Natural killer cell treated with Interleukin-12 subunit alpha and Interleukin-12 subunit beta and Interleukin-15 and Interleukin-18, amount 100 ng/mL, for 72 hours (primary cell): ENCODE data around the gene CLPSL2. TPM values are rescaled to one million over a fixed set of nuclear protein-coding genes. Genes with fewer than 3 reads are reported as not detected.

Experiments
- ATAC-seq, 2 donors: fragments of 150-1000 bp; cut with Tn5 transposase in 1 of 2; sonication (Bioruptor Pico), chemical (Tn5 transposase) in 1 of 2; 2 replicates each; pipeline ENCODE4 v1.10.0; 2021
- DNase-seq: peaks from one replicate; pipeline ENCODE4 v3.0.0; 2022; ENCODE audit warnings: low spot score
- H3K27ac Mint-ChIP-seq, 2 donors: 1 replicate in 1 of 2; 2 replicates in 1 of 2; pipeline ENCODE4 v1.8.0; 2022; ENCODE audit warnings: mixed read lengths in 2 of 2, mild to moderate bottlenecking in 1 of 2, moderate library complexity in 1 of 2
- H3K27me3 Mint-ChIP-seq, 2 donors: 1 replicate in 1 of 2; 2 replicates in 1 of 2; pipeline ENCODE4 v1.8.0; 2022; ENCODE audit warnings: mixed read lengths in 2 of 2
- H3K36me3 Mint-ChIP-seq: one replicate; pipeline ENCODE4 v1.8.0; 2022; ENCODE audit warnings: mixed read lengths
- H3K4me1 Mint-ChIP-seq, 2 donors: 1 replicate in 1 of 2; 2 replicates in 1 of 2; pipeline ENCODE4 v1.8.0; 2022; ENCODE audit warnings: low read depth in 2 of 2, mixed read lengths in 2 of 2, mild to moderate bottlenecking in 1 of 2
- H3K4me3 Mint-ChIP-seq: one replicate; pipeline ENCODE4 v1.8.0; 2022; ENCODE audit warnings: mixed read lengths
- H3K9me3 Mint-ChIP-seq: 2 replicates; pipeline ENCODE4 v1.8.0; 2022; ENCODE audit warnings: mixed read lengths
- total RNA-seq, 2 donors: library from RNA; stranded (reverse); gene quantifications; one replicate each; pipeline ENCODE4 v1.2.3, GENCODE V29; 2022

The CLPSL2 gene
- total RNA-seq, 2 donors from 2014 or later = not detected

- H3K27ac Mint-ChIP-seq = no peak within 1 kb of the TSS
- peaks cover 0 to 8% of the 10 kb centered on the region in 2 donors for H3K4me1 Mint-ChIP-seq
- H3K9me3 Mint-ChIP-seq = no peaks in the 10 kb centered on the region
- H3K36me3 Mint-ChIP-seq = no peaks in the 10 kb centered on the region
- ATAC-seq (peak; percentile 72 to 85), DNase-seq (no peak)
- H3K27me3 Mint-ChIP-seq = peaks cover 12 to 13% of the 10 kb centered on the region in 2 donors
- no peak within 1 kb of the TSS for H3K4me3 Mint-ChIP-seq
These were observed 28.8 kb downstream of the CLPSL2 start, which contains the start of gene LHFPL5 for GRCh38 chr6:35804996-35805736. TSS of gene LHFPL5 (plus strand) at chr6:35805352. CDS start at chr6:35805671, 319 bp downstream.

GRCh38 chr6:35808688-35809087 lies 32.3 kb downstream of the CLPSL2 start:
- ATAC-seq (no peak), DNase-seq (no peak)
- H3K27ac Mint-ChIP-seq = no peak overlapping the region
- no peak overlapping the region for H3K4me3 Mint-ChIP-seq
- H3K36me3 Mint-ChIP-seq = no peaks in the 10 kb centered on the region
- H3K27me3 Mint-ChIP-seq = peaks cover 12 to 18% of the 10 kb centered on the region in 2 donors
- H3K4me1 Mint-ChIP-seq = peaks cover 7 to 8% of the 10 kb centered on the region in 2 donors
- no peaks in the 10 kb centered on the region for H3K9me3 Mint-ChIP-seq

- no peak overlapping the region for H3K4me3 Mint-ChIP-seq
- ATAC-seq (no peak), DNase-seq (no peak)
- H3K36me3 Mint-ChIP-seq = no peaks in the 10 kb centered on the region
- peaks cover 12 to 16% of the 10 kb centered on the region in 2 donors for H3K27me3 Mint-ChIP-seq
- H3K4me1 Mint-ChIP-seq = peaks cover 6 to 7% of the 10 kb centered on the region in 2 donors
- H3K9me3 Mint-ChIP-seq = no peaks in the 10 kb centered on the region
- H3K27ac Mint-ChIP-seq = no peak overlapping the region
These were observed 33.4 kb downstream of the CLPSL2 start for GRCh38 chr6:35809809-35810208.

GRCh38 chr6:35810971-35811698 lies 34.7 kb downstream of the CLPSL2 start:
- Mint-ChIP-seq H3K4me1 (peaks cover 0 to 7% of the 10 kb centered on the region in 2 donors), H3K27ac (peak overlapping the region in 1 of 2 donors; percentile 87), H3K36me3 (no peaks in the 10 kb centered on the region), H3K27me3 (peaks cover 12% of the 10 kb centered on the region in 2 donors), H3K9me3 (no peaks in the 10 kb centered on the region), H3K4me3 (peak overlapping the region; percentile 54)
- DNase-seq (no peak), ATAC-seq (peak in 1 of 2 donors; percentile 71)

GRCh38 chr6:35811699-35811995 lies 35.2 kb downstream of the CLPSL2 start:
- DNase-seq (no peak), ATAC-seq (no peak)
- Mint-ChIP-seq H3K9me3 (no peaks in the 10 kb centered on the region), H3K27me3 (peaks cover 12% of the 10 kb centered on the region in 2 donors), H3K27ac (peak overlapping the region in 1 of 2 donors; percentile 87), H3K4me3 (peak overlapping the region; percentile 54), H3K36me3 (no peaks in the 10 kb centered on the region), H3K4me1 (peaks cover 0 to 7% of the 10 kb centered on the region in 2 donors)

GRCh38 chr6:35817515-35817914 lies 41.1 kb downstream of the CLPSL2 start:
- DNase-seq (no peak), ATAC-seq (no peak)
- Mint-ChIP-seq H3K4me1 (no peaks in the 10 kb centered on the region), H3K27me3 (peaks cover 0 to 6% of the 10 kb centered on the region in 2 donors), H3K4me3 (no peak overlapping the region), H3K27ac (no peak overlapping the region), H3K36me3 (no peaks in the 10 kb centered on the region), H3K9me3 (no peaks in the 10 kb centered on the region)

GRCh38 chr6:35823601-35824000 lies 47.2 kb downstream of the CLPSL2 start:
- Mint-ChIP-seq H3K4me1 (no peaks in the 10 kb centered on the region), H3K4me3 (no peak overlapping the region), H3K9me3 (no peaks in the 10 kb centered on the region), H3K36me3 (no peaks in the 10 kb centered on the region), H3K27ac (no peak overlapping the region), H3K27me3 (peaks cover 0 to 3% of the 10 kb centered on the region in 2 donors)
- ATAC-seq (no peak), DNase-seq (no peak)

GRCh38 chr6:35824552-35825192 lies 48.3 kb downstream of the CLPSL2 start:
- Mint-ChIP-seq H3K9me3 (no peaks in the 10 kb centered on the region), H3K27ac (no peak overlapping the region), H3K36me3 (no peaks in the 10 kb centered on the region), H3K27me3 (no peaks in the 10 kb centered on the region), H3K4me3 (no peak overlapping the region), H3K4me1 (no peaks in the 10 kb centered on the region)
- ATAC-seq (no peak), DNase-seq (no peak)

Other genes starting within 250 kb of the CLPSL2 start
- gene FKBP5, start 87.7 kb upstream of the CLPSL2 start, total RNA-seq = 10 to 100 TPM; 14.1 to 32.5 TPM
- not detected for gene ARMC12, start 39.6 kb upstream of the CLPSL2 start, total RNA-seq
- gene CLPSL1, start 4.4 kb downstream of the CLPSL2 start, total RNA-seq = not detected
- gene CLPS, start 20.7 kb downstream of the CLPSL2 start, total RNA-seq = not detected
- gene LHFPL5, start 28.8 kb downstream of the CLPSL2 start, total RNA-seq = not detected
- gene SRPK1, start 144.5 kb downstream of the CLPSL2 start, total RNA-seq = 100 to 1,000 TPM in 1 of 2 donors, 10 to 100 TPM in 1; 70.6 to 140 TPM
- gene SLC26A8, start 248.0 kb downstream of the CLPSL2 start, total RNA-seq = under 1 TPM in 1 of 2 donors, not detected in 1; 0.33 TPM